GM12878 (cell line): ENCODE results near the gene ZKSCAN8. TPM values are rescaled to one million over a fixed set of nuclear protein-coding genes. Genes with fewer than 3 reads are reported as not detected.

Source experiments
- CREB1 ChIP-seq: IDR thresholded peaks from 2 replicates; pipeline ENCODE4 v1.6.1; 2012; ENCODE audit warnings: low read depth, mild to moderate bottlenecking, inconsistent platforms
- EED ChIP-seq: sonication (generic); IDR thresholded peaks from 2 replicates; pipeline ENCODE4 v1.6.1; 2016; ENCODE audit warnings: antibody characterized with exemption, low read depth
- FOS ChIP-seq: IDR thresholded peaks from 3 replicates; pipeline ENCODE4 v1.6.1; 2011; ENCODE audit warnings: borderline replicate concordance; ENCODE audit not compliant: insufficient read length; ENCODE audit errors: extremely low read depth
- JUND ChIP-seq: IDR thresholded peaks from 2 replicates; pipeline ENCODE4 v1.6.1; 2012; ENCODE audit warnings: low read depth, mild to moderate bottlenecking, low read length, improper control_type of control experiment, moderate library complexity
- MTA2 ChIP-seq: fragments of 450-650 bp; IDR thresholded peaks from 2 replicates; pipeline ENCODE4 v1.6.1; 2016; ENCODE audit warnings: low read depth, mild to moderate bottlenecking, moderate library complexity
- MTA3 ChIP-seq: IDR thresholded peaks from 2 replicates; pipeline ENCODE4 v1.6.1; 2012; ENCODE audit warnings: low read length, inconsistent platforms, borderline replicate concordance
- MYC ChIP-seq: IDR thresholded peaks from 2 replicates; pipeline ENCODE4 v1.6.1; 2011; ENCODE audit warnings: mild to moderate bottlenecking, low read length, moderate library complexity, inconsistent platforms; ENCODE audit not compliant: insufficient read depth, insufficient replicate concordance, insufficient read length, severe bottlenecking
- NFYA ChIP-seq: IDR thresholded peaks from 2 replicates; pipeline ENCODE4 v1.6.1; 2011; ENCODE audit warnings: low read depth, mild to moderate bottlenecking, low read length, improper control_type of control experiment, borderline replicate concordance
- POLR2AphosphoS2 ChIP-seq: IDR thresholded peaks from 2 replicates; pipeline ENCODE4 v1.6.1; 2011; ENCODE audit warnings: low read depth, mild to moderate bottlenecking, low read length, improper control_type of control experiment, moderate library complexity
- POLR2AphosphoS5 ChIP-seq: IDR thresholded peaks from 2 replicates; pipeline ENCODE4 v1.6.1; 2011; ENCODE audit warnings: mild to moderate bottlenecking, low read length, inconsistent platforms
- SMAD5 ChIP-seq: IDR thresholded peaks from 2 replicates; pipeline ENCODE4 v1.6.1; 2016; ENCODE audit warnings: antibody characterized with exemption, low read depth
- SMARCA5 ChIP-seq: fragments of 450-650 bp; IDR thresholded peaks from 2 replicates; pipeline ENCODE4 v1.6.1; 2017; ENCODE audit warnings: mild to moderate bottlenecking
- SPI1 ChIP-seq: IDR thresholded peaks from 2 replicates; pipeline ENCODE4 v1.6.1; 2011; ENCODE audit warnings: low read depth, mild to moderate bottlenecking, low read length, moderate library complexity, borderline replicate concordance; ENCODE audit not compliant: insufficient read depth
- WRNIP1 ChIP-seq: IDR thresholded peaks from 2 replicates; pipeline ENCODE4 v1.6.1; 2011; ENCODE audit warnings: low read depth, low read length, improper control_type of control experiment, borderline replicate concordance
- ZNF24 ChIP-seq: fragments of 450-650 bp; IDR thresholded peaks from 2 replicates; pipeline ENCODE4 v1.6.1; 2017; ENCODE audit warnings: antibody characterized with exemption, mild to moderate bottlenecking
- polyA plus RNA-seq, 11 experiments: library from polyadenylated mRNA; depleted of rRNA in 4 of 11; unstranded in 6 of 11; stranded (reverse) in 5 of 11; fragments of >200 nt; fragmentation: Nextera tagmentation in 4 of 11; fragmentation: Illumina TruSeq in 1 of 11; extraction: Ambion mirVana in 4 of 11; extraction: Trizol in 1 of 11; gene quantifications; 1 replicate in 1 of 11; 2 replicates in 10 of 11; pipeline versions ENCODE4 v1.2.1 to v1.2.3, GENCODE V29; 2011 to 2016; ENCODE audit warnings: inconsistent platforms in 2 of 11, missing spikeins in 2 of 11, low read depth in 1 of 11
- total RNA-seq, 4 experiments: library from RNA; depleted of rRNA in 3 of 4; stranded (reverse); fragments of >200 nt in 3 of 4; fragmentation: Illumina TruSeq in 1 of 4; extraction: Trizol in 1 of 4; gene quantifications; 2 replicates each; pipeline versions ENCODE4 v1.2.1 to v1.2.3, GENCODE V29; 2013 to 2021
- TF ChIP-seq, protein P1 (sequence below): IDR thresholded peaks from 2 replicates; pipeline ENCODE4 v1.6.1; 2011; ENCODE audit warnings: borderline replicate concordance, low read depth, mild to moderate bottlenecking, moderate library complexity, low read length; ENCODE audit not compliant: insufficient read depth, poor library complexity, severe bottlenecking
- TF ChIP-seq, protein P2 (sequence below): fragments of 450-650 bp; IDR thresholded peaks from 2 replicates; pipeline ENCODE4 v1.6.1; 2017; ENCODE audit warnings: low read depth, mild to moderate bottlenecking, moderate library complexity
- TF ChIP-seq, protein P3 (sequence below): fragments of 450-650 bp; IDR thresholded peaks from 2 replicates; pipeline ENCODE4 v1.6.1; 2017; ENCODE audit warnings: mild to moderate bottlenecking, low read depth, inconsistent platforms; ENCODE audit not compliant: poor library complexity, severe bottlenecking
- TF ChIP-seq, protein P4 (sequence below): fragments of 450-650 bp; IDR thresholded peaks from 2 replicates; pipeline ENCODE4 v1.6.1; 2014; ENCODE audit warnings: mild to moderate bottlenecking
- TF ChIP-seq, protein P5 (sequence below): IDR thresholded peaks from 2 replicates; pipeline ENCODE4 v1.6.1; 2012; ENCODE audit warnings: low read length, inconsistent platforms
- TF ChIP-seq, protein P6 (sequence below): IDR thresholded peaks from 2 replicates; pipeline ENCODE4 v1.6.1; 2011; ENCODE audit warnings: borderline replicate concordance, low read depth, mild to moderate bottlenecking, moderate library complexity, mixed read lengths, low read length; ENCODE audit not compliant: insufficient read depth; ENCODE audit errors: extremely low read length

ZKSCAN8 gene
- total and polyA plus RNA-seq, 10 of the 15 experiments (the other 5 are each of a cell fraction or from before 2014, with no cell fraction given) = 1.0 to 17.9 (median 8.7) TPM

DNA sequence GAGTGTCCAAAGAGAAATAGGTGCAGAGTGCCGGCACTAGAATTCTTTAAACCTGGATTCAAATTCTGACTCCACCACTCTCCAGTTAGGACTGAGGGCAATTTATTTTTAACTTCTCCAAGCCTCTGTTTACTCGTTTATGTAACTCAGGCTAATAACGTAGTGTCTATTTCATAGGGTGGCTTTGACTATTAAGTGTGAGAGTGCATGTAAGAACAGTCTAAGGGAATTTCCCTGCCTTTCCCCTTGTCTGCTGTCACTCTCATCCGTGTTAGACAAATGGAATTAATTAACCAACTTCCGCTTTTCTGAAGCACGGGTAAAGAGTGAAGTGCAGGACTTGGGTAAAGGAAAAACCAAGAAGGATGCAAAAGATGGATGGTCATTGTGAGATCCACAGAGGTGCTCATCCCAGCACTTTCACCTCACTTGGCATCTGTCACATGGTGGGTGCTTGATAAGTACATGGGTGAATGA is 4.1 kb upstream of the ZKSCAN8 start (continued):
- TF ChIP-seq, protein P1, sequence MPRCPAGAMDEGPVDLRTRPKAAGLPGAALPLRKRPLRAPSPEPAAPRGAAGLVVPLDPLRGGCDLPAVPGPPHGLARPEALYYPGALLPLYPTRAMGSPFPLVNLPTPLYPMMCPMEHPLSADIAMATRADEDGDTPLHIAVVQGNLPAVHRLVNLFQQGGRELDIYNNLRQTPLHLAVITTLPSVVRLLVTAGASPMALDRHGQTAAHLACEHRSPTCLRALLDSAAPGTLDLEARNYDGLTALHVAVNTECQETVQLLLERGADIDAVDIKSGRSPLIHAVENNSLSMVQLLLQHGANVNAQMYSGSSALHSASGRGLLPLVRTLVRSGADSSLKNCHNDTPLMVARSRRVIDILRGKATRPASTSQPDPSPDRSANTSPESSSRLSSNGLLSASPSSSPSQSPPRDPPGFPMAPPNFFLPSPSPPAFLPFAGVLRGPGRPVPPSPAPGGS = peak; percentile 99
- no peak for TF ChIP-seq FOS
- 0 out of 2 replicates have a peak, but pooled peaks have one; percentile 17 for TF ChIP-seq SMARCA5
- TF ChIP-seq MTA2 = peak; percentile 79
- TF ChIP-seq EED = peak; percentile 37; the same call in 1 of the 2 replicates
- TF ChIP-seq, protein P2, sequence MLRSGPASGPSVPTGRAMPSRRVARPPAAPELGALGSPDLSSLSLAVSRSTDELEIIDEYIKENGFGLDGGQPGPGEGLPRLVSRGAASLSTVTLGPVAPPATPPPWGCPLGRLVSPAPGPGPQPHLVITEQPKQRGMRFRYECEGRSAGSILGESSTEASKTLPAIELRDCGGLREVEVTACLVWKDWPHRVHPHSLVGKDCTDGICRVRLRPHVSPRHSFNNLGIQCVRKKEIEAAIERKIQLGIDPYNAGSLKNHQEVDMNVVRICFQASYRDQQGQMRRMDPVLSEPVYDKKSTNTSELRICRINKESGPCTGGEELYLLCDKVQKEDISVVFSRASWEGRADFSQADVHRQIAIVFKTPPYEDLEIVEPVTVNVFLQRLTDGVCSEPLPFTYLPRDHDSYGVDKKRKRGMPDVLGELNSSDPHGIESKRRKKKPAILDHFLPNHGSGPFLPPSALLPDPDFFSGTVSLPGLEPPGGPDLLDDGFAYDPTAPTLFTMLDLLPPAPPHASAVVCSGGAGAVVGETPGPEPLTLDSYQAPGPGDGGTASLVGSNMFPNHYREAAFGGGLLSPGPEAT = peak; percentile 79
- TF ChIP-seq, protein P3, sequence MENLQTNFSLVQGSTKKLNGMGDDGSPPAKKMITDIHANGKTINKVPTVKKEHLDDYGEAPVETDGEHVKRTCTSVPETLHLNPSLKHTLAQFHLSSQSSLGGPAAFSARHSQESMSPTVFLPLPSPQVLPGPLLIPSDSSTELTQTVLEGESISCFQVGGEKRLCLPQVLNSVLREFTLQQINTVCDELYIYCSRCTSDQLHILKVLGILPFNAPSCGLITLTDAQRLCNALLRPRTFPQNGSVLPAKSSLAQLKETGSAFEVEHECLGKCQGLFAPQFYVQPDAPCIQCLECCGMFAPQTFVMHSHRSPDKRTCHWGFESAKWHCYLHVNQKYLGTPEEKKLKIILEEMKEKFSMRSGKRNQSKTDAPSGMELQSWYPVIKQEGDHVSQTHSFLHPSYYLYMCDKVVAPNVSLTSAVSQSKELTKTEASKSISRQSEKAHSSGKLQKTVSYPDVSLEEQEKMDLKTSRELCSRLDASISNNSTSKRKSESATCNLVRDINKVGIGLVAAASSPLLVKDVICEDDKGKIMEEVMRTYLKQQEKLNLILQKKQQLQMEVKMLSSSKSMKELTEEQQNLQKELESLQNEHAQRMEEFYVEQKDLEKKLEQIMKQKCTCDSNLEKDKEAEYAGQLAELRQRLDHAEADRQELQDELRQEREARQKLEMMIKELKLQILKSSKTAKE = peak; percentile 92
- TF ChIP-seq JUND = no peak
- peak; percentile 19; the same call in 1 of the 2 replicates for TF ChIP-seq POLR2AphosphoS5
- TF ChIP-seq ZNF24 = no peak
- TF ChIP-seq MTA3 = no peak
- 0 out of 2 replicates have a peak, but pooled peaks have one; percentile 22 for TF ChIP-seq CREB1
- TF ChIP-seq POLR2AphosphoS2 = no peak
- TF ChIP-seq, protein P4, sequence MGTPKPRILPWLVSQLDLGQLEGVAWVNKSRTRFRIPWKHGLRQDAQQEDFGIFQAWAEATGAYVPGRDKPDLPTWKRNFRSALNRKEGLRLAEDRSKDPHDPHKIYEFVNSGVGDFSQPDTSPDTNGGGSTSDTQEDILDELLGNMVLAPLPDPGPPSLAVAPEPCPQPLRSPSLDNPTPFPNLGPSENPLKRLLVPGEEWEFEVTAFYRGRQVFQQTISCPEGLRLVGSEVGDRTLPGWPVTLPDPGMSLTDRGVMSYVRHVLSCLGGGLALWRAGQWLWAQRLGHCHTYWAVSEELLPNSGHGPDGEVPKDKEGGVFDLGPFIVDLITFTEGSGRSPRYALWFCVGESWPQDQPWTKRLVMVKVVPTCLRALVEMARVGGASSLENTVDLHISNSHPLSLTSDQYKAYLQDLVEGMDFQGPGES = no peak
- TF ChIP-seq MYC = no peak
- TF ChIP-seq, protein P5, sequence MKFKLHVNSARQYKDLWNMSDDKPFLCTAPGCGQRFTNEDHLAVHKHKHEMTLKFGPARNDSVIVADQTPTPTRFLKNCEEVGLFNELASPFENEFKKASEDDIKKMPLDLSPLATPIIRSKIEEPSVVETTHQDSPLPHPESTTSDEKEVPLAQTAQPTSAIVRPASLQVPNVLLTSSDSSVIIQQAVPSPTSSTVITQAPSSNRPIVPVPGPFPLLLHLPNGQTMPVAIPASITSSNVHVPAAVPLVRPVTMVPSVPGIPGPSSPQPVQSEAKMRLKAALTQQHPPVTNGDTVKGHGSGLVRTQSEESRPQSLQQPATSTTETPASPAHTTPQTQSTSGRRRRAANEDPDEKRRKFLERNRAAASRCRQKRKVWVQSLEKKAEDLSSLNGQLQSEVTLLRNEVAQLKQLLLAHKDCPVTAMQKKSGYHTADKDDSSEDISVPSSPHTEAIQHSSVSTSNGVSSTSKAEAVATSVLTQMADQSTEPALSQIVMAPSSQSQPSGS = peak; percentile 36; the same call in 1 of the 2 replicates
- peak; percentile 80 for TF ChIP-seq SPI1
- peak; percentile 23; the same call in 1 of the 2 replicates for TF ChIP-seq SMAD5
- TF ChIP-seq WRNIP1 = 0 out of 2 replicates have a peak, but pooled peaks have one; percentile 59
- TF ChIP-seq, protein P6, sequence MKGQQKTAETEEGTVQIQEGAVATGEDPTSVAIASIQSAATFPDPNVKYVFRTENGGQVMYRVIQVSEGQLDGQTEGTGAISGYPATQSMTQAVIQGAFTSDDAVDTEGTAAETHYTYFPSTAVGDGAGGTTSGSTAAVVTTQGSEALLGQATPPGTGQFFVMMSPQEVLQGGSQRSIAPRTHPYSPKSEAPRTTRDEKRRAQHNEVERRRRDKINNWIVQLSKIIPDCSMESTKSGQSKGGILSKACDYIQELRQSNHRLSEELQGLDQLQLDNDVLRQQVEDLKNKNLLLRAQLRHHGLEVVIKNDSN = no peak
- TF ChIP-seq NFYA = no peak
